Measurements from ENCODE around the gene ZNF783. TPM values are rescaled to one million over a fixed set of nuclear protein-coding genes. Genes with fewer than 3 reads are reported as not detected.
"Not testable (repeated sequence)": the region's sequence is repeated elsewhere in the genome, so short reads cannot be mapped to it uniquely, and the experiment has no call there.

ZNF783 gene
- total RNA-seq, 3 donors from 2014 or later, result 9.2 to 18.2 (median 12.9) TPM

GRCh38 chr7:149255174-149255573 lies 6.8 kb upstream of the ZNF783 start:
- TF ChIP-seq CTCF (IDR thresholded peaks at IDR 0.05), result no peak
- H3K9me3 ChIP-seq, result no peaks in the 10 kb centered on the region
- ATAC-seq (no peak), DNase-seq (no peak)
- no peak overlapping the region for H3K4me3 ChIP-seq
- no peaks in the 10 kb centered on the region for H3K4me1 ChIP-seq (ENCODE audit: low read depth)
- intact Hi-C loops (cut with DNase I, micrococcal nuclease), result no loop called here
- peaks cover 7% of the 10 kb centered on the region for H3K36me3 ChIP-seq (ENCODE audit: low read depth)

- no peak for ATAC-seq
Observed at GRCh38 chr7:149256568-149256967, 5.4 kb upstream of the ZNF783 start.

GRCh38 chr7:149257146-149257545 lies 4.8 kb upstream of the ZNF783 start:
- Histone ChIP-seq H3K9me3 (no peaks in the 10 kb centered on the region), H3K4me1 (ENCODE audit: low read depth) (peaks cover 5% of the 10 kb centered on the region), H3K4me3 (no peak overlapping the region), H3K36me3 (ENCODE audit: low read depth) (peaks cover 7% of the 10 kb centered on the region)
- ATAC-seq (no peak), DNase-seq (no peak)
- intact Hi-C loops (cut with DNase I, micrococcal nuclease), result no loop called here
- TF ChIP-seq CTCF (IDR thresholded peaks at IDR 0.05), result no peak

More at GRCh38 chr7:149256568-149256967, 5.4 kb upstream of the ZNF783 start:
- Histone ChIP-seq H3K4me1 (ENCODE audit: low read depth) (peaks cover 5% of the 10 kb centered on the region), H3K4me3 (no peak overlapping the region), H3K36me3 (ENCODE audit: low read depth) (peaks cover 7% of the 10 kb centered on the region), H3K9me3 (no peaks in the 10 kb centered on the region)
- no peak for TF ChIP-seq CTCF (IDR thresholded peaks at IDR 0.05)
- intact Hi-C loops (cut with DNase I, micrococcal nuclease), result no loop called here
- no peak for DNase-seq

GRCh38 chr7:149261316-149261828 lies 624 bp upstream of the ZNF783 start:
- H3K4me1 ChIP-seq (ENCODE audit: low read depth), result peaks cover 12% of the 10 kb centered on the region
- TF ChIP-seq CTCF (IDR thresholded peaks at IDR 0.05), result no peak
- ATAC-seq (no peak), DNase-seq (no peak)
- H3K36me3 ChIP-seq (ENCODE audit: low read depth), result no peaks in the 10 kb centered on the region
- H3K4me3 ChIP-seq, result peak overlapping the region; percentile 40
- intact Hi-C loops (cut with DNase I, micrococcal nuclease), result no loop called here
- no peaks in the 10 kb centered on the region for H3K9me3 ChIP-seq

- Histone ChIP-seq H3K9me3 (no peaks in the 10 kb centered on the region), H3K36me3 (ENCODE audit: low read depth) (no peaks in the 10 kb centered on the region), H3K4me3 (no peak overlapping the region), H3K4me1 (ENCODE audit: low read depth) (peaks cover 7% of the 10 kb centered on the region)
- DNase-seq (no peak), ATAC-seq (no peak)
- no peak for TF ChIP-seq CTCF (IDR thresholded peaks at IDR 0.05)
- intact Hi-C loops (cut with DNase I, micrococcal nuclease), result no loop called here
Observed at GRCh38 chr7:149266451-149266850, 4.5 kb downstream of the ZNF783 start.

- ATAC-seq (no peak), DNase-seq (no peak)
- H3K4me1 ChIP-seq (ENCODE audit: low read depth), result peaks cover 3% of the 10 kb centered on the region
- no peak for TF ChIP-seq CTCF (IDR thresholded peaks at IDR 0.05)
- no peak overlapping the region for H3K4me3 ChIP-seq
- H3K9me3 ChIP-seq, result no peaks in the 10 kb centered on the region
- no peaks in the 10 kb centered on the region for H3K36me3 ChIP-seq (ENCODE audit: low read depth)
- intact Hi-C loops (cut with DNase I, micrococcal nuclease), result no loop called here
Observed at GRCh38 chr7:149267733-149268132, 5.7 kb downstream of the ZNF783 start.

GRCh38 chr7:149274424-149274823 lies 12.4 kb downstream of the ZNF783 start:
- H3K36me3 ChIP-seq (ENCODE audit: low read depth); H3K9me3 ChIP-seq; H3K4me1 ChIP-seq (ENCODE audit: low read depth); DNase-seq; H3K4me3 ChIP-seq; ATAC-seq; intact Hi-C loops (cut with DNase I, micrococcal nuclease): not testable (repeated sequence)

All from mucosa of descending colon (tissue), 3 donors.